ENCODE results near the gene CSAG1. TPM values are rescaled to one million over a fixed set of nuclear protein-coding genes. Genes with fewer than 3 reads are reported as not detected.
"Not testable (repeated sequence)": the region's sequence is repeated elsewhere in the genome, so short reads cannot be mapped to it uniquely, and the experiment has no call there.

Gene CSAG1
- total RNA-seq, 1 donor from 2014 or later = not detected

GRCh38 chrX:152681012-152681411 is 52.5 kb downstream of the CSAG1 start:
- not testable (repeated sequence) for DNase-seq (ENCODE audit: low read depth); H3K27me3 ChIP-seq (ENCODE audit: control insufficient read depth, insufficient read depth, low read length)

More at GRCh38 chrX:152681012-152681411, 52.5 kb downstream of the CSAG1 start:
- not testable (repeated sequence) for H3K4me3 ChIP-seq (ENCODE audit: low read depth, low read length); H3K36me3 ChIP-seq (ENCODE audit: control insufficient read depth, insufficient read depth, low read length)

Other genes starting within 250 kb of the CSAG1 start
- 0.08 and 0.34 TPM in 2 replicates for gene GABRQ, start 95.8 kb downstream of the CSAG1 start, total RNA-seq
- gene MAGEA3, start 34.9 kb downstream of the CSAG1 start, total RNA-seq = not detected in 2 replicates
- not detected in 2 replicates for gene CSAG2, start 24.4 kb downstream of the CSAG1 start, total RNA-seq
- gene MAGEA2B, start 19.1 kb downstream of the CSAG1 start, total RNA-seq = not detected in 2 replicates
- gene MAGEA12, start within 50 bp of the CSAG1 start, total RNA-seq = not detected in 2 replicates
- not detected in 2 replicates for gene MAGEA2, start 20.1 kb upstream of the CSAG1 start, total RNA-seq
- gene CSAG3, start 25.5 kb upstream of the CSAG1 start, total RNA-seq = not detected in 2 replicates
- gene MAGEA6, start 36.0 kb upstream of the CSAG1 start, total RNA-seq = not detected in 2 replicates
- gene CETN2, start 97.0 kb upstream of the CSAG1 start, total RNA-seq = 31.1 and 36.0 TPM in 2 replicates
- gene NSDHL, start 97.3 kb upstream of the CSAG1 start, total RNA-seq = 26.5 and 31.3 TPM in 2 replicates
- 39.2 and 45.4 TPM in 2 replicates for gene ZNF185, start 164.3 kb upstream of the CSAG1 start, total RNA-seq

All from kidney epithelial cell (primary cell).